HepG2 (cell line): ENCODE data around the gene POU5F2. TPM values are rescaled to one million over a fixed set of nuclear protein-coding genes. Genes with fewer than 3 reads are reported as not detected.

ENCODE experiments used
- ATAC-seq: fragments of 200-7000 bp; cut with Tn5 transposase; 3 replicates; pipeline ENCODE4 v1.9.1; 2020; ENCODE audit warnings: mild to moderate bottlenecking, moderate library complexity
- BruUV-seq: library from RNA; stranded (reverse); fragments of 400-500 nt; replicated peaks from 2 replicates; lab custom pipeline; 2021; lab: Mats Ljungman, UMichigan
- CTCF ChIA-PET: fragments of 300-600 bp; formaldehyde crosslinking; extraction: SDS; loops from one replicate; lab custom pipeline; 2021; ENCODE audit warnings: low total read pairs, inconsistent platforms, low intra/inter-chr PET ratio; lab: Yijun Ruan, JAX
- POLR2A ChIA-PET: fragments of 350-600 bp; sonication (Branson Sonifier 250); formaldehyde crosslinking; loops from one replicate; lab custom pipeline; 2020; ENCODE audit warnings: antibody characterized with exemption, inconsistent platforms; lab: Yijun Ruan, JAX
- DNase-seq: peaks from one replicate; pipeline ENCODE4 v3.0.0-alpha.2; 2015; ENCODE audit warnings: low spot score
- FAIRE-seq: peaks from 3 replicates; lab custom pipeline; 2011; peaks lifted over from hg19 to GRCh38; lab: Jason Lieb, UNC
- H2AFZ ChIP-seq: one replicate; pipeline ENCODE4 v1.6.1; 2011; ENCODE audit warnings: low read length, inconsistent platforms
- H3K27ac ChIP-seq: fragments of 300-600 bp; 3 replicates; pipeline ENCODE4 v1.8.0; 2011; ENCODE audit warnings: mixed run types, mild to moderate bottlenecking, mixed read lengths, low read length, inconsistent platforms; ENCODE audit not compliant: insufficient read depth; ENCODE audit errors: extremely low read length
- H3K27me3 ChIP-seq, 2 experiments: fragments of 200-600 bp in 1 of 2; 2 replicates in 1 of 2; 3 replicates in 1 of 2; pipeline versions ENCODE4 v1.6.0 to v1.8.0; 2011; ENCODE audit warnings: low read length in 2 of 2, mild to moderate bottlenecking in 2 of 2, moderate library complexity in 2 of 2, inconsistent platforms in 1 of 2; ENCODE audit not compliant: insufficient read depth in 2 of 2, control insufficient read depth in 1 of 2
- H3K36me3 ChIP-seq, 2 experiments: fragments of 200-600 bp in 1 of 2; replicated peaks in 1 of 2; 2 replicates in 1 of 2; 3 replicates in 1 of 2; pipeline versions ENCODE4 v1.5.1 to v1.8.0; 2011; ENCODE audit warnings: low read length in 2 of 2, inconsistent platforms in 1 of 2; ENCODE audit not compliant: insufficient read depth in 2 of 2, control insufficient read depth in 1 of 2
- H3K4me1 ChIP-seq: 2 replicates; pipeline ENCODE4 v1.5.1; 2012; ENCODE audit warnings: low read length, inconsistent platforms; ENCODE audit not compliant: insufficient read depth
- H3K4me2 ChIP-seq: 2 replicates; pipeline ENCODE4 v1.6.0; 2011; ENCODE audit warnings: low read depth, low read length, inconsistent platforms
- H3K4me3 ChIP-seq, 3 experiments: fragments of 200-600 bp in 1 of 3; sonication (generic), shearing (Covaris generic) in 1 of 3; replicated peaks in 1 of 3; 2 replicates each; pipeline ENCODE4 v1.5.1; 2011 to 2016; ENCODE audit warnings: low read length in 3 of 3, inconsistent platforms in 2 of 3, low read depth in 2 of 3, mild to moderate bottlenecking in 2 of 3, control low read depth in 1 of 3, mixed read lengths in 1 of 3; ENCODE audit not compliant: insufficient read depth in 1 of 3
- H3K79me2 ChIP-seq: one replicate; pipeline ENCODE4 v1.6.1; 2011; ENCODE audit warnings: low read length, inconsistent platforms; ENCODE audit not compliant: insufficient read depth
- H3K9ac ChIP-seq: 2 replicates; pipeline ENCODE4 v1.6.0; 2011; ENCODE audit warnings: mild to moderate bottlenecking, low read depth, low read length, inconsistent platforms; ENCODE audit not compliant: insufficient read depth
- H3K9me3 ChIP-seq: 2 replicates; pipeline ENCODE4 v1.5.1; 2012; ENCODE audit warnings: mild to moderate bottlenecking, low read length
- H4K20me1 ChIP-seq: 2 replicates; pipeline ENCODE4 v1.6.0; 2011; ENCODE audit warnings: inconsistent platforms, mild to moderate bottlenecking, low read length, moderate library complexity; ENCODE audit not compliant: insufficient read depth
- E2F1 ChIP-seq: sonication (generic); formaldehyde crosslinking; IDR thresholded peaks from 2 replicates; pipeline ENCODE4 v1.5.0; 2020; ENCODE audit warnings: missing genetic modification reagents
- EEA1 ChIP-seq: sonication (generic); formaldehyde crosslinking; IDR thresholded peaks from 2 replicates; pipeline ENCODE4 v1.5.1; 2020; ENCODE audit warnings: mild to moderate bottlenecking, missing genetic modification reagents, borderline replicate concordance
- SMYD3 ChIP-seq: sonication (generic); formaldehyde crosslinking; IDR thresholded peaks from 2 replicates; pipeline ENCODE4 v1.8.1; 2023; ENCODE audit warnings: mild to moderate bottlenecking, missing genetic modification reagents
- SRY ChIP-seq: sonication (generic); formaldehyde crosslinking; IDR thresholded peaks from 2 replicates; pipeline ENCODE4 v1.8.0; 2022; ENCODE audit warnings: mild to moderate bottlenecking, missing genetic modification reagents
- STAT5B ChIP-seq: sonication (generic); formaldehyde crosslinking; IDR thresholded peaks from 2 replicates; pipeline ENCODE4 v1.4.0; 2020; ENCODE audit warnings: missing genetic modification reagents
- ZMYM3 ChIP-seq: sonication (generic); formaldehyde crosslinking; IDR thresholded peaks from 2 replicates; pipeline ENCODE4 v1.5.1; 2020; ENCODE audit warnings: mild to moderate bottlenecking, missing genetic modification reagents
- ZNF510 ChIP-seq: sonication (generic); formaldehyde crosslinking; IDR thresholded peaks from 2 replicates; pipeline ENCODE4 v1.4.0; 2020; ENCODE audit warnings: low read depth, mild to moderate bottlenecking, missing genetic modification reagents
- ZNF678 ChIP-seq: sonication (generic); formaldehyde crosslinking; IDR thresholded peaks from 2 replicates; pipeline ENCODE4 v1.4.0; 2020; ENCODE audit warnings: mild to moderate bottlenecking, missing genetic modification reagents
- WGBS: methylation state at CpG from one replicate; pipeline ENCODE4 v1.1.6; 2017; ENCODE audit warnings: low lambda C conversion rate; 5-methylcytosine and 5-hydroxymethylcytosine counted together
- in situ Hi-C: cut with HindIII; loops from 2 replicates; pipeline ENCODE4 v1.10.0; 2017; ENCODE audit warnings: low pct_unique_long_range_greater_than_20kb; ENCODE audit not compliant: extremely low pct_ligation_motif_present
- intact Hi-C: fragments of 100-400 bp; cut with micrococcal nuclease; formaldehyde crosslinking; loops from one replicate; pipeline ENCODE4 v1.10.0; 2022; ENCODE audit not compliant: unreplicated experiment
- polyA plus RNA-seq, 8 experiments: library from polyadenylated mRNA; depleted of rRNA in 3 of 8; stranded (reverse) in 7 of 8; unstranded in 1 of 8; fragments of >200 nt; fragmentation: Illumina TruSeq in 4 of 8; extraction: Trizol in 4 of 8; gene quantifications; 2 replicates each; pipeline versions ENCODE4 v1.2.1 to v1.2.3, GENCODE V29; 2011 to 2016; ENCODE audit warnings: low read depth in 4 of 8, missing spikeins in 1 of 8, mixed read lengths in 1 of 8; ENCODE audit not compliant: insufficient read depth in 1 of 8
- total RNA-seq, 5 experiments: library from RNA; depleted of rRNA; stranded (reverse); fragments of >200 nt; fragmentation: Illumina TruSeq; extraction: Trizol; gene quantifications; 2 replicates each; pipeline ENCODE4 v1.2.3, GENCODE V29; 2016; ENCODE audit warnings: low read depth in 1 of 5
- TF ChIP-seq, protein P1 (sequence below): sonication (generic); formaldehyde crosslinking; IDR thresholded peaks from 2 replicates; pipeline ENCODE4 v1.5.1; 2020; ENCODE audit warnings: mild to moderate bottlenecking, missing genetic modification reagents

POU5F2 gene
- total and polyA plus RNA-seq, 2 of the 13 experiments (the other 11 are each of a cell fraction or from before 2014, with no cell fraction given), result 0.13 to 0.38 TPM

GRCh38 chr5:93721511-93721910 lies 19.9 kb downstream of the POU5F2 start (continued):
- TF ChIP-seq, protein P1, sequence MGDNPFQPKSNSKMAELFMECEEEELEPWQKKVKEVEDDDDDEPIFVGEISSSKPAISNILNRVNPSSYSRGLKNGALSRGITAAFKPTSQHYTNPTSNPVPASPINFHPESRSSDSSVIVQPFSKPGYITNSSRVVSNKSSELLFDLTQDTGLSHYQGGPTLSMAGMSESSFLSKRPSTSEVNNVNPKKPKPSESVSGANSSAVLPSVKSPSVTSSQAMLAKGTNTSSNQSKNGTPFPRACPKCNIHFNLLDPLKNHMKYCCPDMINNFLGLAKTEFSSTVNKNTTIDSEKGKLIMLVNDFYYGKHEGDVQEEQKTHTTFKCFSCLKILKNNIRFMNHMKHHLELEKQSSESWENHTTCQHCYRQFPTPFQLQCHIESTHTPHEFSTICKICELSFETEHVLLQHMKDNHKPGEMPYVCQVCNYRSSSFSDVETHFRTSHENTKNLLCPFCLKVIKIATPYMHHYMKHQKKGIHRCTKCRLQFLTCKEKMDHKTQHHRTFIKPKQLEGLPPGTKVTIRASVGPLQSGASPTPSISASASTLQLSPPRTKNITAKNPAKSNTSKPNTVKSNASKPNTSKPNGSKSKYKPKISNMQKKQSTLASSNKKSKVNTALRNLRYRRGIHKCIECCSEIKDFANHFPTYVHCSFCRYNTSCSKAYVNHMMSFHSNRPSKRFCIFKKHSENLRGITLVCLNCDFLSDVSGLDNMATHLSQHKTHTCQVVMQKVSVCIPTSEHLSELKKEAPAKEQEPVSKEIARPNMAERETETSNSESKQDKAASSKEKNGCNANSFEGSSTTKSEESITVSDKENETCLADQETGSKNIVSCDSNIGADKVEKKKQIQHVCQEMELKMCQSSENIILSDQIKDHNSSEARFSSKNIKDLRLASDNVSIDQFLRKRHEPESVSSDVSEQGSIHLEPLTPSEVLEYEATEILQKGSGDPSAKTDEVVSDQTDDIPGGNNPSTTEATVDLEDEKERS (CRISPR knock-in tag), result no peak
- TF ChIP-seq SRY (CRISPR knock-in tag), result no peak
- TF ChIP-seq, all 625 proteins: peak for 3

GRCh38 chr5:93721071-93721470 lies 20.3 kb downstream of the POU5F2 start:
- TF ChIP-seq STAT5B (CRISPR knock-in tag) (no peak), ZNF510 (no peak), SMYD3 (CRISPR knock-in tag) (no peak), E2F1 (CRISPR knock-in tag) (no peak), ZNF678 (no peak), EEA1 (CRISPR knock-in tag) (no peak), ZMYM3 (no peak)
- no TSS peak for BruUV-seq
- ChIA-PET CTCF (no interaction called here), POLR2A (no interaction called here)
- Histone ChIP-seq H3K27ac (no peak overlapping the region), H3K79me2 (no peaks in the 10 kb centered on the region), H3K4me2 (no peak overlapping the region), H3K4me1 (peaks cover 22% of the 10 kb centered on the region), H4K20me1 (no peaks in the 10 kb centered on the region), H3K36me3 (no peaks in the 10 kb centered on the region), H3K27me3 (no peaks in the 10 kb centered on the region), H2AFZ (no peak overlapping the region), H3K9ac (no peak overlapping the region), H3K4me3 (no peak overlapping the region), H3K9me3 (no peaks in the 10 kb centered on the region)
- no peak for FAIRE-seq
- intact Hi-C loops, result no loop called here
- in situ Hi-C loops, result no loop called here
- DNase-seq, result no peak
- WGBS, result 93% methylated on average over 3 of the region's 3 CpGs
- no peak for ATAC-seq
